GM20000 (cell line): Measurements from ENCODE around the gene PLCD3.
A peak's percentile ranks its signal among the peaks of the same experiment; 100 is the strongest.

Source experiments
- DNase-seq: peaks from one replicate; pipeline ENCODE4 v3.0.0; 2012; ENCODE audit warnings: low spot score
- CTCF ChIP-seq: IDR thresholded peaks from 2 replicates; pipeline ENCODE4 v1.5.1; 2012; ENCODE audit warnings: mild to moderate bottlenecking, control low read depth; ENCODE audit errors: extremely low read depth, missing control alignments

The PLCD3 gene

DNA sequence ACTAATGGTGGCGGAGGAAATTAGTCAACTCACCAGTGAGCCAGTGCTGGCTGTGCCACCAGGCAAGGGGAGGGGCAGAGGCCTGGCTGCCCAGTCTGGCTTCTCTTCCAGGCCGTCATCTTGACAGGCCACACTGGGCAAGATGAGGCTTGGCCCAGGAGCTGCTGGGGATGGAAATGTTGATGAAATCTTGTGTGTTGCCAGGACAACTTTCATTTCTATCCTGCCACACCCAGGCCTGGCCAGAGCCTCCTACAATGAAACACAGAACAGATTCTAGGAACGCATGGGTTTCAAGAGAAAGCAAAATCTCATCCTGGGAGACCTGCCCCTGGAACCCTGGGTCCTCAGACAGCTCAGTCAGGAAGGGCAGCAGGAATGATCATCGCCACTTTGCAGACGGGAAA, 38.6 kb upstream of the PLCD3 start:
- no peak for DNase-seq
- no peak for TF ChIP-seq CTCF

- no peak for TF ChIP-seq CTCF
- DNase-seq: no peak
These were observed 38.1 kb upstream of the PLCD3 start for GRCh38 chr17:45170280-45170930.

DNA sequence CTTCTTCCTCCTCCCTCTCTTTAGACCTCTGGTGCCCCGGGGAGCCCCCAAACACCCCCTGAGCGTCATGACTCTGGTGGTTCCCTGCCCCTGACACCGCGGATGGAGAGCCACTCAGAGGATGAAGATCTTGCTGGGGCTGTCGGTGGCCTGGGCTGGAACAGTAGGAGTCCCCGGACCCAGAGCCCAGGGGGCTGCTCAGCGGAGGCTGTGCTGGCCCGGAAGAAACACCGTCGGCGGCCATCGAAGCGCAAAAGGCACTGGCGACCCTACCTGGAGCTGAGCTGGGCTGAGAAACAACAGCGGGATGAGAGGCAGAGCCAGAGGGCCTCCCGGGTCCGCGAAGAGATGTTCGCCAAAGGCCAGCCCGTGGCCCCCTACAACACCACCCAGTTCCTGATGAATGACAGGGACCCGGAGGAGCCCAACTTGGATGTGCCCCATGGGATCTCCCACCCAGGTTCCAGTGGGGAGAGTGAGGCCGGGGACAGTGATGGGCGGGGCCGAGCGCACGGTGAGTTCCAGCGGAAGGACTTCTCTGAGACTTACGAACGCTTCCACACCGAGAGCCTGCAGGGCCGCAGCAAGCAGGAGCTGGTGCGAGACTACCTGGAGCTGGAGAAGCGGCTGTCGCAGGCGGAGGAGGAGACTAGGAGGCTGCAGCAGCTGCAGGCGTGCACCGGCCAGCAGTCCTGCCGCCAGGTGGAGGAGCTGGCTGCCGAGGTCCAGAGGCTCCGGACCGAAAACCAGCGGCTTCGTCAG, 36.9 kb upstream of the PLCD3 start:
- TF ChIP-seq CTCF: no peak
- no peak for DNase-seq

GRCh38 chr17:45164734-45165269, 32.5 kb upstream of the PLCD3 start:
- TF ChIP-seq CTCF: no peak
- DNase-seq: no peak

DNA sequence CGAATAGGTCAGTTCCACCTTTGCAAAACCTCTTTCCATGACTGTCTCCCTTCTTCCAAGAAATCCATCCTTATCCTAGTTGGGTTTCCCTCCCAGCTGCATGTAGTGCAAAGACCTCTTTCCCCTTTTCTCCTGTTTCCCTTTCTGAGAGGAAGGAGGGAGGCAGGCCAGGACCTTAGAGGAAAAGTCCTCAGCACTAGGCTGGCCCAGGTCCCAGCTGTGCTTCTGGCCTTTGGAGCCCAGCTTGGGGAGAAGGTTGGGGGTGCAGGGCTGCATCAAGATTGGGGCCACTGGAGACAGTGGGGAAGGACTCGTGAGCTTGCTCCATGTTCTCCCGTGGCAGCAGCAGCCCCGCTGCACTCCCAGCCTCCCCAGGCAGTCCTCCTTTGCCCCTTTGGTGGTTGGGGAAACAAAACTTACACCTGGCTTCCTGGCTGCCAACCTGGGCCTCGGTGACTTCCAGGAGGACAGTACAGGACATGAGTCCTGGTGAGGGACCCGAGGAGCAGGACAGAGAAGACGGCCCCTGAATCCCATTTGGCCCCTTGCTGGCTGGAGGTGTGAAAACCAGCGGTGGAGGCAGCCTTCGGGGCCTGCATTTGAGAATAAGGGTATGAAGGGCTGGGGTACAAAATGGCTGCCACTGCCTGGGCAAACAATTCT, 29.8 kb upstream of the PLCD3 start:
- TF ChIP-seq CTCF: no peak
- no peak for DNase-seq

DNA sequence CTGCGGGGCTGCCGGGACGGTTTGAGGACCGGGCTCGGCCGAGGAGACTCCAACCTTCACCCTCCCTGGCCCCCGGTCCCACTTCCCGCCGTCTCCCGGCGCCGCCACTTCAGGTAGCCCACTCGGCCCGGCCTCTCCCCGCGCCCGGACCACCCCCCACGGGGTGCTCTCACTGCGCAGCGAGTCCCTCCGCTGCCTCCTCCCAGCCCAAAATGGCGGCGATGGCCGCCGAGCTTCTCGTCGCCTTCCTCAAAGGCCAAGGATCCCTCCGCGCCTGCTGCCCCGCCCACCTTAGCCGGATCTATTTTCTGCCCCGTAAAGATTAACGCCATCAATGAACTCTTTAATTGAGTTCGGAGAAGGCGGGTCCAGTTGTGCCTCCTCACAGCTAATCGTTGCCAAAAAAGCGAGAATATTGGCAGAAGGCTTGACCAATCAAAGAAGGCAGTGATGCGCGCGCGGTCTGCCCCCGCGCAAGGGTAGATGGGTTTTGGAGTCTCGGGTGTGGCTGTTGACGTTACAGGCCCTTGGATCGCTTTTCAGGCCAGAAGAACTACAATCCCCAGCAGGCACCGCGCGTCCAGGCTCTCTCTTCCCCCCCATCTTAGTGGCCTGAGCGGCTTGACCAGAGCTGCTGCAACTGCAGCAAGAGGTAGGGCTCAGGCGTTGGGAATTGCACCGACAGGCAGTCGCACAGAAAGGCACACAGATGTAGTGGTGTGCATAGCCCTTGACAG, 29.1 kb upstream of the PLCD3 start, which contains the start of gene HEXIM2:
TSS of gene HEXIM2 (plus strand) at position 588 of the 737 bp plus-strand sequence. CDS start 919 bp downstream, outside the sequence.
- TF ChIP-seq CTCF: no peak
- DNase-seq: peak; percentile 96
